Esophagus squamous epithelium (tissue), 4 donors: ENCODE data around the gene IRX5.

Experiments used
- POLR2A ChIP-seq, 4 donors: fragments of 450-650 bp; IDR thresholded peaks; one replicate each; pipeline ENCODE4 v1.6.1; 2017; ENCODE audit warnings: antibody characterized with exemption in 4 of 4, mild to moderate bottlenecking in 4 of 4, moderate library complexity in 3 of 4
- TF ChIP-seq, protein P1 (sequence below), 6 experiments: fragments of 450-650 bp in 4 of 6; fragments of 200-600 bp in 2 of 6; sonication (generic) in 2 of 6; IDR thresholded peaks; one replicate each; pipeline ENCODE4 v1.5.1; 2016 to 2019; ENCODE audit warnings: antibody characterized with exemption in 6 of 6, mild to moderate bottlenecking in 4 of 6, moderate library complexity in 4 of 6

DNA sequence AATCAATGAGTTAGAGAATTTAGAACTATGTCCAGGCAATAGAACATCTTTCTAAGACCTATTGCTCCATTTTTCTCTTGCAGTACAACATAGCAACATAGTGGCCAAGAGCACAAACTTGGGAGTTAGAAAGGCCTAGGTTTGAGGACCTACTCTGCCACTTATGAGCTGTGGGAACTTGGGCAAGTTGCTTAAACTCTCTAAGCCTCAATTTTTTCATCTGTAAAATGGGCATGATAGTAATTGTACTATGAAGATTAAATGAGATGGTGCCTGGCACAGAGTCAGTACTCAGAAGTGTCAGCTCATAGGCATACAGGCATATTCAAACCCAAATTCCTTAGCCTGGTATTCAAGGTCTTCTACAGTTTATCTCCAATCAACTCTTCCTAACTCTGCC is 25.1 kb downstream of the IRX5 start:
- no peak for TF ChIP-seq POLR2A (IDR thresholded peaks at IDR 0.05)
- TF ChIP-seq, protein P1, sequence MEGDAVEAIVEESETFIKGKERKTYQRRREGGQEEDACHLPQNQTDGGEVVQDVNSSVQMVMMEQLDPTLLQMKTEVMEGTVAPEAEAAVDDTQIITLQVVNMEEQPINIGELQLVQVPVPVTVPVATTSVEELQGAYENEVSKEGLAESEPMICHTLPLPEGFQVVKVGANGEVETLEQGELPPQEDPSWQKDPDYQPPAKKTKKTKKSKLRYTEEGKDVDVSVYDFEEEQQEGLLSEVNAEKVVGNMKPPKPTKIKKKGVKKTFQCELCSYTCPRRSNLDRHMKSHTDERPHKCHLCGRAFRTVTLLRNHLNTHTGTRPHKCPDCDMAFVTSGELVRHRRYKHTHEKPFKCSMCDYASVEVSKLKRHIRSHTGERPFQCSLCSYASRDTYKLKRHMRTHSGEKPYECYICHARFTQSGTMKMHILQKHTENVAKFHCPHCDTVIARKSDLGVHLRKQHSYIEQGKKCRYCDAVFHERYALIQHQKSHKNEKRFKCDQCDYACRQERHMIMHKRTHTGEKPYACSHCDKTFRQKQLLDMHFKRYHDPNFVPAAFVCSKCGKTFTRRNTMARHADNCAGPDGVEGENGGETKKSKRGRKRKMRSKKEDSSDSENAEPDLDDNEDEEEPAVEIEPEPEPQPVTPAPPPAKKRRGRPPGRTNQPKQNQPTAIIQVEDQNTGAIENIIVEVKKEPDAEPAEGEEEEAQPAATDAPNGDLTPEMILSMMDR (IDR thresholded peaks at IDR 0.05), result no peak
